ENCODE data around the gene ZNF844.

GRCh38 chr19:12085074-12085818, 20.7 kb downstream of the ZNF844 start:
- TF ChIP-seq EZH2 (IDR thresholded peaks at IDR 0.05; ENCODE audit: insufficient read depth, poor library complexity, severe bottlenecking) (no peak), EZH2phosphoT487 (IDR thresholded peaks at IDR 0.05; ENCODE audit: insufficient read depth, low read depth) (no peak)

All from GM23248 (cell line).